ENCODE results near the gene SPATS2L. TPM values are rescaled to one million over a fixed set of nuclear protein-coding genes. Genes with fewer than 3 reads are reported as not detected.

SPATS2L gene
- total RNA-seq, 1 donor from 2014 or later: 192 TPM

GRCh38 chr2:200319548-200320337 lies 13.2 kb downstream of the SPATS2L start:
- no peaks in the 10 kb centered on the region for H3K9me3 ChIP-seq (ENCODE audit: insufficient read depth, low read depth, low read length)
- H3K27ac Mint-ChIP-seq (ENCODE audit: unreplicated experiment): peak overlapping the region; percentile 55
- no peak overlapping the region for H3K4me3 ChIP-seq (ENCODE audit: insufficient read depth, low read depth, low read length)
- peak overlapping the region; percentile 70 for H3K27ac ChIP-seq (ENCODE audit: low read depth, low read length)
- H3K27me3 ChIP-seq (ENCODE audit: insufficient read depth, low read length): no peaks in the 10 kb centered on the region
- peak; percentile 79 for DNase-seq (ENCODE audit: low read depth)
- TF ChIP-seq, protein P1, sequence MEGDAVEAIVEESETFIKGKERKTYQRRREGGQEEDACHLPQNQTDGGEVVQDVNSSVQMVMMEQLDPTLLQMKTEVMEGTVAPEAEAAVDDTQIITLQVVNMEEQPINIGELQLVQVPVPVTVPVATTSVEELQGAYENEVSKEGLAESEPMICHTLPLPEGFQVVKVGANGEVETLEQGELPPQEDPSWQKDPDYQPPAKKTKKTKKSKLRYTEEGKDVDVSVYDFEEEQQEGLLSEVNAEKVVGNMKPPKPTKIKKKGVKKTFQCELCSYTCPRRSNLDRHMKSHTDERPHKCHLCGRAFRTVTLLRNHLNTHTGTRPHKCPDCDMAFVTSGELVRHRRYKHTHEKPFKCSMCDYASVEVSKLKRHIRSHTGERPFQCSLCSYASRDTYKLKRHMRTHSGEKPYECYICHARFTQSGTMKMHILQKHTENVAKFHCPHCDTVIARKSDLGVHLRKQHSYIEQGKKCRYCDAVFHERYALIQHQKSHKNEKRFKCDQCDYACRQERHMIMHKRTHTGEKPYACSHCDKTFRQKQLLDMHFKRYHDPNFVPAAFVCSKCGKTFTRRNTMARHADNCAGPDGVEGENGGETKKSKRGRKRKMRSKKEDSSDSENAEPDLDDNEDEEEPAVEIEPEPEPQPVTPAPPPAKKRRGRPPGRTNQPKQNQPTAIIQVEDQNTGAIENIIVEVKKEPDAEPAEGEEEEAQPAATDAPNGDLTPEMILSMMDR (IDR thresholded peaks at IDR 0.05; ENCODE audit: insufficient read depth, low read depth, low read length): no peak
- TF ChIP-seq EZH2 (IDR thresholded peaks at IDR 0.05; ENCODE audit: insufficient read depth, low read length): no peak
- peaks cover 57% of the 10 kb centered on the region for H4K20me1 ChIP-seq (ENCODE audit: insufficient read depth, low read length)
- peaks cover 40% of the 10 kb centered on the region for H3K4me1 ChIP-seq (ENCODE audit: insufficient read depth, low read length)
- no peak overlapping the region for H3K4me3 Mint-ChIP-seq (ENCODE audit: unreplicated experiment)
- peaks cover 77% of the 10 kb centered on the region for H3K4me1 Mint-ChIP-seq (ENCODE audit: low read depth, unreplicated experiment)
- no peaks in the 10 kb centered on the region for H3K36me3 ChIP-seq (ENCODE audit: insufficient read depth, low read length)
- no peaks in the 10 kb centered on the region for H3K9me3 Mint-ChIP-seq (ENCODE audit: unreplicated experiment)
- no peaks in the 10 kb centered on the region for H3K27me3 Mint-ChIP-seq (ENCODE audit: low read depth, unreplicated experiment)
- peaks cover 100% of the 10 kb centered on the region for H3K79me2 ChIP-seq (ENCODE audit: insufficient read depth, low read length)
- H3K36me3 Mint-ChIP-seq (ENCODE audit: low read depth, unreplicated experiment): peaks cover 3% of the 10 kb centered on the region
- no peak for FAIRE-seq
- peak overlapping the region; percentile 18 for H3K4me2 ChIP-seq (ENCODE audit: low read length)
- H2AFZ ChIP-seq (ENCODE audit: low read depth, low read length): no peak overlapping the region
- peak overlapping the region; percentile 47 for H3K9ac ChIP-seq (ENCODE audit: low read length)

GRCh38 chr2:200320344-200320743 lies 13.9 kb downstream of the SPATS2L start:
- DNase-seq (ENCODE audit: low read depth) (no peak), FAIRE-seq (no peak)
- Histone ChIP-seq H3K79me2 (ENCODE audit: insufficient read depth, low read length) (peaks cover 100% of the 10 kb centered on the region), H3K27ac (ENCODE audit: low read depth, low read length) (peak overlapping the region; percentile 67), H2AFZ (ENCODE audit: low read depth, low read length) (no peak overlapping the region), H3K4me1 (ENCODE audit: insufficient read depth, low read length) (peaks cover 36% of the 10 kb centered on the region), H4K20me1 (ENCODE audit: insufficient read depth, low read length) (peaks cover 52% of the 10 kb centered on the region), H3K36me3 (ENCODE audit: insufficient read depth, low read length) (no peaks in the 10 kb centered on the region), H3K9me3 (ENCODE audit: insufficient read depth, low read depth, low read length) (no peaks in the 10 kb centered on the region), H3K4me3 (ENCODE audit: insufficient read depth, low read depth, low read length) (no peak overlapping the region), H3K9ac (ENCODE audit: low read length) (no peak overlapping the region), H3K4me2 (ENCODE audit: low read length) (peak overlapping the region; percentile 18), H3K27me3 (ENCODE audit: insufficient read depth, low read length) (no peaks in the 10 kb centered on the region)
- peaks cover 3% of the 10 kb centered on the region for H3K36me3 Mint-ChIP-seq (ENCODE audit: low read depth, unreplicated experiment)
- no peak overlapping the region for H3K4me3 Mint-ChIP-seq (ENCODE audit: unreplicated experiment)
- H3K9me3 Mint-ChIP-seq (ENCODE audit: unreplicated experiment): no peaks in the 10 kb centered on the region
- H3K27ac Mint-ChIP-seq (ENCODE audit: unreplicated experiment): peak overlapping the region; percentile 90
- peaks cover 76% of the 10 kb centered on the region for H3K4me1 Mint-ChIP-seq (ENCODE audit: low read depth, unreplicated experiment)
- H3K27me3 Mint-ChIP-seq (ENCODE audit: low read depth, unreplicated experiment): no peaks in the 10 kb centered on the region
- no peak for TF ChIP-seq EZH2 (IDR thresholded peaks at IDR 0.05; ENCODE audit: insufficient read depth, low read length)
- TF ChIP-seq, protein P1 (IDR thresholded peaks at IDR 0.05; ENCODE audit: insufficient read depth, low read depth, low read length): no peak

DNA sequence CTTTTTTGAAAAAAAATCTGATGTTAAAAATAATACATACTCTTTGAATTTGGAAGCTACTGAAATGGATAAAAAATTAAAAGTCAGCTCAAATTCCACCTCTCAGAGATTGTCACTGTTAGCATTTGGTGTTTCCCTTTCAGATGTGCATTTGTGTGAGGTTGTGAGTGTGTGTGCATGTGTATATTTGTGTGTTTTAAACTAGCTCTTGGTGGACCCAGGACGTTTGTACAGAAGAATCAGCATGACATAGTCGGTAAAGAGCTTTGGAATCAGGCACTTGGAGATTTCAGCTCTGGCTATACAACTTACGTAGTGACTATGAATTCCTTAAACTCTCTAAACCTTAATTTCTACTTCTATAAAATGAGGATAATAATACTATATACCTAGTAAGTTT lies 14.5 kb downstream of the SPATS2L start:
- Histone ChIP-seq H4K20me1 (ENCODE audit: insufficient read depth, low read length) (peaks cover 53% of the 10 kb centered on the region), H3K36me3 (ENCODE audit: insufficient read depth, low read length) (no peaks in the 10 kb centered on the region), H3K4me2 (ENCODE audit: low read length) (no peak overlapping the region), H3K79me2 (ENCODE audit: insufficient read depth, low read length) (peaks cover 99% of the 10 kb centered on the region), H3K4me1 (ENCODE audit: insufficient read depth, low read length) (peaks cover 29% of the 10 kb centered on the region), H3K4me3 (ENCODE audit: insufficient read depth, low read depth, low read length) (no peak overlapping the region), H3K27ac (ENCODE audit: low read depth, low read length) (no peak overlapping the region), H2AFZ (ENCODE audit: low read depth, low read length) (no peak overlapping the region), H3K9me3 (ENCODE audit: insufficient read depth, low read depth, low read length) (no peaks in the 10 kb centered on the region), H3K9ac (ENCODE audit: low read length) (no peak overlapping the region), H3K27me3 (ENCODE audit: insufficient read depth, low read length) (no peaks in the 10 kb centered on the region)
- H3K27ac Mint-ChIP-seq (ENCODE audit: unreplicated experiment): peak overlapping the region; percentile 70
- no peak overlapping the region for H3K4me3 Mint-ChIP-seq (ENCODE audit: unreplicated experiment)
- H3K36me3 Mint-ChIP-seq (ENCODE audit: low read depth, unreplicated experiment): peaks cover 2% of the 10 kb centered on the region
- no peaks in the 10 kb centered on the region for H3K27me3 Mint-ChIP-seq (ENCODE audit: low read depth, unreplicated experiment)
- FAIRE-seq: no peak
- DNase-seq (ENCODE audit: low read depth): no peak
- H3K9me3 Mint-ChIP-seq (ENCODE audit: unreplicated experiment): no peaks in the 10 kb centered on the region
- H3K4me1 Mint-ChIP-seq (ENCODE audit: low read depth, unreplicated experiment): peaks cover 70% of the 10 kb centered on the region
- no peak for TF ChIP-seq EZH2 (IDR thresholded peaks at IDR 0.05; ENCODE audit: insufficient read depth, low read length)
- TF ChIP-seq, protein P1 (IDR thresholded peaks at IDR 0.05; ENCODE audit: insufficient read depth, low read depth, low read length): no peak
